ENCODE data around the gene BCL11A. TPM values are rescaled to one million over a fixed set of nuclear protein-coding genes. Genes with fewer than 3 reads are reported as not detected.

Gene BCL11A
- total RNA-seq, 1 donor from 2014 or later, result 331 TPM

- ChIA-PET POLR2A (interaction anchor here (0.6 to 5.4 kb wide), 4 partner anchors 10 to 45 kb away, joined by 3 to 47 read pairs (median 12); no protein-coding TSS in a partner anchor), CTCF (interaction anchor here (0.6 to 0.7 kb wide), 2 partner anchors 57 to 551 kb away, joined by 3 read pairs; no protein-coding TSS in a partner anchor)
- peaks cover 98% of the 10 kb centered on the region for H3K4me1 Mint-ChIP-seq
- H3K27me3 Mint-ChIP-seq, result no peaks in the 10 kb centered on the region
- H3K27ac Mint-ChIP-seq, result peak overlapping the region; percentile 90
- ATAC-seq (ENCODE audit: low read depth) (peak; percentile 49), DNase-seq (no peak)
- intact Hi-C loops (cut with micrococcal nuclease), result loop anchor here (1.0 to 2.0 kb wide), 2 partner anchors 9 to 17 kb away; no protein-coding TSS in a partner anchor
- no peak for TF ChIP-seq CTCF (IDR thresholded peaks at IDR 0.05)
- H3K9me3 Mint-ChIP-seq, result no peaks in the 10 kb centered on the region
- H3K4me3 Mint-ChIP-seq, result peak overlapping the region; percentile 44
- peaks cover 77% of the 10 kb centered on the region for H3K36me3 Mint-ChIP-seq (ENCODE audit: low read depth)
Observed at GRCh38 chr2:60505880-60506260, 47.6 kb downstream of the BCL11A start.

GRCh38 chr2:60505240-60505879 is 48.1 kb downstream of the BCL11A start:
- no peaks in the 10 kb centered on the region for H3K9me3 Mint-ChIP-seq
- peaks cover 80% of the 10 kb centered on the region for H3K36me3 Mint-ChIP-seq (ENCODE audit: low read depth)
- DNase-seq, result no peak
- ChIA-PET POLR2A (interaction anchor here (1.1 to 5.4 kb wide), 7 partner anchors 10 to 357 kb away, joined by 3 to 47 read pairs (median 4); no protein-coding TSS in a partner anchor), CTCF (interaction anchor here (0.7 to 1.0 kb wide), 2 partner anchors 45 to 550 kb away, joined by 3 to 8 read pairs; no protein-coding TSS in a partner anchor)
- peaks cover 98% of the 10 kb centered on the region for H3K4me1 Mint-ChIP-seq
- H3K27me3 Mint-ChIP-seq, result no peaks in the 10 kb centered on the region
- peak overlapping the region; percentile 90 for H3K27ac Mint-ChIP-seq
- peak overlapping the region; percentile 44 for H3K4me3 Mint-ChIP-seq
- intact Hi-C loops (cut with micrococcal nuclease), result loop anchor here (2.0 kb wide), 1 partner anchor 17 kb away; no protein-coding TSS in a partner anchor
- no peak for TF ChIP-seq CTCF (IDR thresholded peaks at IDR 0.05)
- ATAC-seq (ENCODE audit: low read depth), result no peak

GRCh38 chr2:60504049-60504448 is 49.4 kb downstream of the BCL11A start:
- DNase-seq, result no peak
- ChIA-PET CTCF (no interaction called here), POLR2A (interaction anchor here (0.8 to 5.4 kb wide), 7 partner anchors 12 to 153 kb away, joined by 3 to 47 read pairs (median 4); no protein-coding TSS in a partner anchor)
- peak; percentile 43 for ATAC-seq (ENCODE audit: low read depth)
- peaks cover 98% of the 10 kb centered on the region for H3K4me1 Mint-ChIP-seq
- intact Hi-C loops (cut with micrococcal nuclease), result loop anchor here (2.0 kb wide), 1 partner anchor 15 kb away; no protein-coding TSS in a partner anchor
- H3K9me3 Mint-ChIP-seq, result no peaks in the 10 kb centered on the region
- peak overlapping the region; percentile 58 for H3K4me3 Mint-ChIP-seq
- H3K36me3 Mint-ChIP-seq (ENCODE audit: low read depth), result peaks cover 80% of the 10 kb centered on the region
- H3K27me3 Mint-ChIP-seq, result no peaks in the 10 kb centered on the region
- H3K27ac Mint-ChIP-seq, result peak overlapping the region; percentile 90
- no peak for TF ChIP-seq CTCF (IDR thresholded peaks at IDR 0.05)

- H3K4me1 Mint-ChIP-seq, result peaks cover 99% of the 10 kb centered on the region
- no peaks in the 10 kb centered on the region for H3K27me3 Mint-ChIP-seq
- TF ChIP-seq CTCF (IDR thresholded peaks at IDR 0.05), result no peak
- CTCF ChIA-PET, result interaction anchor here (0.8 to 1.4 kb wide), 4 partner anchors 9 to 62 kb away, joined by 3 to 4 read pairs (median 3); no protein-coding TSS in a partner anchor
- DNase-seq (no peak), ATAC-seq (ENCODE audit: low read depth) (no peak)
- peaks cover 67% of the 10 kb centered on the region for H3K36me3 Mint-ChIP-seq (ENCODE audit: low read depth)
- H3K9me3 Mint-ChIP-seq, result no peaks in the 10 kb centered on the region
- intact Hi-C loops (cut with micrococcal nuclease), result no loop called here
- H3K4me3 Mint-ChIP-seq, result no peak overlapping the region
- peak overlapping the region; percentile 84 for H3K27ac Mint-ChIP-seq
- POLR2A ChIA-PET, result interaction anchor here (1.1 to 2.4 kb wide), 3 partner anchors 43 to 56 kb away, joined by 3 to 18 read pairs (median 4); no protein-coding TSS in a partner anchor
Observed at GRCh38 chr2:60502144-60502543, 51.3 kb downstream of the BCL11A start.

GRCh38 chr2:60500861-60501260 is 52.6 kb downstream of the BCL11A start:
- no peak for TF ChIP-seq CTCF (IDR thresholded peaks at IDR 0.05)
- DNase-seq (no peak), ATAC-seq (ENCODE audit: low read depth) (no peak)
- ChIA-PET CTCF (interaction anchor here (1.1 to 2.5 kb wide), 3 partner anchors 11 to 61 kb away, joined by 3 to 10 read pairs (median 3); no protein-coding TSS in a partner anchor), POLR2A (interaction anchor here (1.0 to 4.9 kb wide), 6 partner anchors 11 to 55 kb away, joined by 3 to 44 read pairs (median 8); no protein-coding TSS in a partner anchor)
- intact Hi-C loops (cut with micrococcal nuclease), result no loop called here
- H3K9me3 Mint-ChIP-seq, result no peaks in the 10 kb centered on the region
- peak overlapping the region; percentile 84 for H3K27ac Mint-ChIP-seq
- H3K27me3 Mint-ChIP-seq, result no peaks in the 10 kb centered on the region
- peak overlapping the region; percentile 19 for H3K4me3 Mint-ChIP-seq
- H3K36me3 Mint-ChIP-seq (ENCODE audit: low read depth), result peaks cover 72% of the 10 kb centered on the region
- peaks cover 99% of the 10 kb centered on the region for H3K4me1 Mint-ChIP-seq

Measured in activated B cell treated with CpG ODN at 0.5 μM for 24 hours (primary cell).